Measurements from ENCODE around the gene CGNL1.
A peak's percentile ranks its signal among the peaks of the same experiment; 100 is the strongest.

The CGNL1 gene

GRCh38 chr15:57540211-57540610 lies 163.9 kb downstream of the CGNL1 start:
- Histone ChIP-seq H2BK15ac (ENCODE audit: low read length) (no peak overlapping the region), H2BK120ac (ENCODE audit: low read depth, low read length) (no peak overlapping the region)
- DNase-seq (ENCODE audit: low spot score): no peak

GRCh38 chr15:57540736-57541135 lies 164.4 kb downstream of the CGNL1 start:
- Histone ChIP-seq H3K36me3 (replicated peaks in 1 of 2; ENCODE audit: control insufficient read depth in 2 of 2, insufficient read depth in 2 of 2, low read length in 2 of 2) (peaks cover 0 to under 1% of the 10 kb centered on the region in 2 donors), H2AFZ (ENCODE audit: low read length) (no peak overlapping the region), H4K91ac (ENCODE audit: low read depth, low read length, poor library complexity) (no peak overlapping the region), H2BK120ac (ENCODE audit: low read depth, low read length) (no peak overlapping the region), H3K14ac (ENCODE audit: low read length) (no peak overlapping the region), H3K18ac (ENCODE audit: low read length) (peak overlapping the region; percentile 11), H3K27ac (replicated peaks; ENCODE audit: low read length) (no peak overlapping the region), H3K79me1 (ENCODE audit: low read depth, low read length) (no peaks in the 10 kb centered on the region), H2BK12ac (ENCODE audit: low read length) (no peak overlapping the region), H3K4me2 (ENCODE audit: insufficient read depth, low read length, poor library complexity, severe bottlenecking) (no peak overlapping the region), H3K4me3 (ENCODE audit: low read length in 2 of 2) (no peak overlapping the region), H3K9me3 (replicated peaks in 1 of 2; ENCODE audit: control insufficient read depth in 2 of 2, insufficient read depth in 1 of 2, low read depth in 1 of 2, low read length in 2 of 2) (peaks cover 0 to under 1% of the 10 kb centered on the region in 2 donors), H3K27me3 (ENCODE audit: control insufficient read depth in 3 of 3, insufficient read depth in 3 of 3, low read depth in 1 of 3, low read length in 3 of 3) (no peaks in the 10 kb centered on the region), H4K8ac (ENCODE audit: low read depth, low read length) (no peak overlapping the region), H2AK5ac (ENCODE audit: low read depth, low read length) (no peak overlapping the region), H2BK15ac (ENCODE audit: low read length) (peak overlapping the region; percentile 26), H3K23ac (ENCODE audit: low read depth, low read length, poor library complexity) (no peak overlapping the region), H3K4me1 (ENCODE audit: control insufficient read depth in 2 of 2, insufficient read depth in 1 of 2, low read depth in 1 of 2, low read length in 2 of 2) (peaks cover 3 to 6% of the 10 kb centered on the region in 2 donors), H3K4ac (ENCODE audit: low read length) (no peak overlapping the region), H3K9ac (ENCODE audit: low read depth, low read length, poor library complexity) (no peak overlapping the region), H2BK5ac (ENCODE audit: low read length) (peak overlapping the region; percentile 25)
- WGBS, 2 donors (ENCODE audit: extremely low coverage in 2 of 2, insufficient read length in 2 of 2, insufficient replicate concordance in 1 of 2): no CpG with 5 or more reads among the region's 11 CpGs
- no peak for DNase-seq (ENCODE audit: low spot score)

More at GRCh38 chr15:57540211-57540610, 163.9 kb downstream of the CGNL1 start:
- H2AK5ac ChIP-seq (ENCODE audit: low read depth, low read length): no peak overlapping the region
- no peak overlapping the region for H4K8ac ChIP-seq (ENCODE audit: low read depth, low read length)
- no peak overlapping the region for H3K23ac ChIP-seq (ENCODE audit: low read depth, low read length, poor library complexity)
- H3K4me1 ChIP-seq (ENCODE audit: control insufficient read depth in 2 of 2, insufficient read depth in 1 of 2, low read depth in 1 of 2, low read length in 2 of 2): peaks cover 3 to 6% of the 10 kb centered on the region in 2 donors
- H2BK12ac ChIP-seq (ENCODE audit: low read length): no peak overlapping the region
- H3K79me1 ChIP-seq (ENCODE audit: low read depth, low read length): no peaks in the 10 kb centered on the region
- WGBS, 2 donors (ENCODE audit: extremely low coverage in 2 of 2, insufficient read length in 2 of 2, insufficient replicate concordance in 1 of 2): no CpG with 5 or more reads among the region's 3 CpGs
- H3K27ac ChIP-seq (replicated peaks; ENCODE audit: low read length): no peak overlapping the region
- no peak overlapping the region for H3K9ac ChIP-seq (ENCODE audit: low read depth, low read length, poor library complexity)
- H3K4me3 ChIP-seq (ENCODE audit: low read length in 2 of 2): no peak overlapping the region
- no peak overlapping the region for H3K18ac ChIP-seq (ENCODE audit: low read length)
- no peak overlapping the region for H3K14ac ChIP-seq (ENCODE audit: low read length)
- H2AFZ ChIP-seq (ENCODE audit: low read length): no peak overlapping the region
- no peak overlapping the region for H2BK5ac ChIP-seq (ENCODE audit: low read length)
- no peak overlapping the region for H3K4me2 ChIP-seq (ENCODE audit: insufficient read depth, low read length, poor library complexity, severe bottlenecking)
- no peak overlapping the region for H4K91ac ChIP-seq (ENCODE audit: low read depth, low read length, poor library complexity)
- no peak overlapping the region for H3K4ac ChIP-seq (ENCODE audit: low read length)
- H3K36me3 ChIP-seq (replicated peaks in 1 of 2; ENCODE audit: control insufficient read depth in 2 of 2, insufficient read depth in 2 of 2, low read length in 2 of 2): peaks cover 0 to 1% of the 10 kb centered on the region in 2 donors
- peaks cover 2 to 5% of the 10 kb centered on the region in 2 donors for H3K9me3 ChIP-seq (replicated peaks in 1 of 2; ENCODE audit: control insufficient read depth in 2 of 2, insufficient read depth in 1 of 2, low read depth in 1 of 2, low read length in 2 of 2)
- no peaks in the 10 kb centered on the region for H3K27me3 ChIP-seq (ENCODE audit: control insufficient read depth in 3 of 3, insufficient read depth in 3 of 3, low read depth in 1 of 3, low read length in 3 of 3)

GRCh38 chr15:57541271-57541670 lies 165.0 kb downstream of the CGNL1 start:
- Histone ChIP-seq H3K9ac (ENCODE audit: low read depth, low read length, poor library complexity) (no peak overlapping the region), H3K27me3 (ENCODE audit: control insufficient read depth in 3 of 3, insufficient read depth in 3 of 3, low read depth in 1 of 3, low read length in 3 of 3) (no peaks in the 10 kb centered on the region), H2BK120ac (ENCODE audit: low read depth, low read length) (no peak overlapping the region), H2AFZ (ENCODE audit: low read length) (no peak overlapping the region), H4K8ac (ENCODE audit: low read depth, low read length) (no peak overlapping the region), H3K23ac (ENCODE audit: low read depth, low read length, poor library complexity) (no peak overlapping the region), H2BK12ac (ENCODE audit: low read length) (no peak overlapping the region), H3K36me3 (replicated peaks in 1 of 2; ENCODE audit: control insufficient read depth in 2 of 2, insufficient read depth in 2 of 2, low read length in 2 of 2) (no peaks in the 10 kb centered on the region), H2AK5ac (ENCODE audit: low read depth, low read length) (peak overlapping the region; percentile 12), H3K4me2 (ENCODE audit: insufficient read depth, low read length, poor library complexity, severe bottlenecking) (no peak overlapping the region), H3K4me1 (ENCODE audit: control insufficient read depth in 2 of 2, insufficient read depth in 1 of 2, low read depth in 1 of 2, low read length in 2 of 2) (peaks cover 3 to 6% of the 10 kb centered on the region in 2 donors), H3K14ac (ENCODE audit: low read length) (no peak overlapping the region), H3K18ac (ENCODE audit: low read length) (peak overlapping the region; percentile 55), H4K91ac (ENCODE audit: low read depth, low read length, poor library complexity) (no peak overlapping the region), H3K9me3 (replicated peaks in 1 of 2; ENCODE audit: control insufficient read depth in 2 of 2, insufficient read depth in 1 of 2, low read depth in 1 of 2, low read length in 2 of 2) (no peaks in the 10 kb centered on the region), H3K4me3 (ENCODE audit: low read length in 2 of 2) (no peak overlapping the region), H3K27ac (replicated peaks; ENCODE audit: low read length) (no peak overlapping the region), H3K4ac (ENCODE audit: low read length) (no peak overlapping the region), H3K79me1 (ENCODE audit: low read depth, low read length) (no peaks in the 10 kb centered on the region), H2BK15ac (ENCODE audit: low read length) (no peak overlapping the region), H2BK5ac (ENCODE audit: low read length) (peak overlapping the region; percentile 25)
- DNase-seq (ENCODE audit: low spot score): no peak
- no CpG with 5 or more reads among the region's 8 CpGs for WGBS, 2 donors (ENCODE audit: extremely low coverage in 2 of 2, insufficient read length in 2 of 2, insufficient replicate concordance in 1 of 2)

- Histone ChIP-seq H3K9ac (ENCODE audit: low read depth, low read length, poor library complexity) (no peak overlapping the region), H2BK12ac (ENCODE audit: low read length) (no peak overlapping the region), H2AFZ (ENCODE audit: low read length) (no peak overlapping the region), H3K9me3 (replicated peaks in 1 of 2; ENCODE audit: control insufficient read depth in 2 of 2, insufficient read depth in 1 of 2, low read depth in 1 of 2, low read length in 2 of 2) (no peaks in the 10 kb centered on the region), H3K79me1 (ENCODE audit: low read depth, low read length) (no peaks in the 10 kb centered on the region), H3K27me3 (ENCODE audit: control insufficient read depth in 3 of 3, insufficient read depth in 3 of 3, low read depth in 1 of 3, low read length in 3 of 3) (no peaks in the 10 kb centered on the region), H2BK120ac (ENCODE audit: low read depth, low read length) (no peak overlapping the region), H2AK5ac (ENCODE audit: low read depth, low read length) (peak overlapping the region; percentile 12), H3K4ac (ENCODE audit: low read length) (no peak overlapping the region), H4K8ac (ENCODE audit: low read depth, low read length) (no peak overlapping the region), H3K14ac (ENCODE audit: low read length) (no peak overlapping the region), H2BK15ac (ENCODE audit: low read length) (no peak overlapping the region), H4K91ac (ENCODE audit: low read depth, low read length, poor library complexity) (no peak overlapping the region), H2BK5ac (ENCODE audit: low read length) (peak overlapping the region; percentile 25), H3K23ac (ENCODE audit: low read depth, low read length, poor library complexity) (no peak overlapping the region), H3K4me3 (ENCODE audit: low read length in 2 of 2) (no peak overlapping the region), H3K4me2 (ENCODE audit: insufficient read depth, low read length, poor library complexity, severe bottlenecking) (no peak overlapping the region), H3K36me3 (replicated peaks in 1 of 2; ENCODE audit: control insufficient read depth in 2 of 2, insufficient read depth in 2 of 2, low read length in 2 of 2) (no peaks in the 10 kb centered on the region), H3K18ac (ENCODE audit: low read length) (peak overlapping the region; percentile 66), H3K27ac (replicated peaks; ENCODE audit: low read length) (no peak overlapping the region), H3K4me1 (ENCODE audit: control insufficient read depth in 2 of 2, insufficient read depth in 1 of 2, low read depth in 1 of 2, low read length in 2 of 2) (peaks cover 2 to 3% of the 10 kb centered on the region in 2 donors)
- DNase-seq (ENCODE audit: low spot score): peak; percentile 57
- WGBS, 2 donors (ENCODE audit: extremely low coverage in 2 of 2, insufficient read length in 2 of 2, insufficient replicate concordance in 1 of 2): no CpG with 5 or more reads among the region's 7 CpGs
These were observed 165.7 kb downstream of the CGNL1 start for GRCh38 chr15:57541805-57542504.
